Duodenal mucosa (tissue), 2 donors: ENCODE results near the gene PDE2A.

Source experiments
- H3K27ac ChIP-seq: one replicate; pipeline ENCODE4 v1.7.0; 2013; ENCODE audit warnings: low read depth, low read length
- H3K27me3 ChIP-seq, 2 donors: one replicate each; pipeline ENCODE4 v1.7.0; 2013; ENCODE audit warnings: low read length in 2 of 2, control low read depth in 1 of 2; ENCODE audit not compliant: insufficient read depth in 2 of 2, control insufficient read depth in 1 of 2
- H3K36me3 ChIP-seq, 2 donors: one replicate each; pipeline ENCODE4 v1.7.0; 2013; ENCODE audit warnings: low read length in 2 of 2, control low read depth in 1 of 2; ENCODE audit not compliant: insufficient read depth in 2 of 2, control insufficient read depth in 1 of 2
- H3K4me1 ChIP-seq, 2 donors: one replicate each; pipeline ENCODE4 v1.7.0; 2013; ENCODE audit warnings: low read length in 2 of 2, control low read depth in 1 of 2; ENCODE audit not compliant: insufficient read depth in 2 of 2, control insufficient read depth in 1 of 2
- H3K4me3 ChIP-seq, 2 donors: one replicate each; pipeline ENCODE4 v1.7.0; 2013; ENCODE audit warnings: low read length in 2 of 2, low read depth in 1 of 2
- H3K9ac ChIP-seq, 2 donors: one replicate each; pipeline ENCODE4 v1.7.0; 2013; ENCODE audit warnings: low read length in 2 of 2, low read depth in 1 of 2
- H3K9me3 ChIP-seq, 2 donors: one replicate each; pipeline ENCODE4 v1.7.0; 2013; ENCODE audit warnings: low read length in 2 of 2, control low read depth in 1 of 2; ENCODE audit not compliant: control insufficient read depth in 1 of 2

The PDE2A gene

GRCh38 chr11:72662036-72662435 is 12.2 kb downstream of the PDE2A start:
- Histone ChIP-seq H3K4me1 (no peaks in the 10 kb centered on the region), H3K36me3 (no peaks in the 10 kb centered on the region)

GRCh38 chr11:72661486-72661885 is 12.7 kb downstream of the PDE2A start:
- Histone ChIP-seq H3K4me3 (no peak overlapping the region), H3K36me3 (no peaks in the 10 kb centered on the region), H3K9me3 (no peaks in the 10 kb centered on the region), H3K27ac (no peak overlapping the region), H3K27me3 (peaks cover 0 to 7% of the 10 kb centered on the region in 2 donors), H3K4me1 (no peaks in the 10 kb centered on the region), H3K9ac (no peak overlapping the region)

More at GRCh38 chr11:72662036-72662435, 12.2 kb downstream of the PDE2A start:
- no peaks in the 10 kb centered on the region for H3K9me3 ChIP-seq
- peaks cover 0 to 7% of the 10 kb centered on the region in 2 donors for H3K27me3 ChIP-seq
- H3K27ac ChIP-seq, result no peak overlapping the region
- no peak overlapping the region for H3K9ac ChIP-seq
- no peak overlapping the region for H3K4me3 ChIP-seq

- no peak overlapping the region for H3K9ac ChIP-seq
- no peaks in the 10 kb centered on the region for H3K4me1 ChIP-seq
- peaks cover 0 to 7% of the 10 kb centered on the region in 2 donors for H3K27me3 ChIP-seq
- no peaks in the 10 kb centered on the region for H3K36me3 ChIP-seq
- no peak overlapping the region for H3K4me3 ChIP-seq
- H3K27ac ChIP-seq, result no peak overlapping the region
- no peaks in the 10 kb centered on the region for H3K9me3 ChIP-seq
These were observed 15.1 kb downstream of the PDE2A start for GRCh38 chr11:72658989-72659640.

- Histone ChIP-seq H3K4me3 (no peak overlapping the region), H3K4me1 (no peaks in the 10 kb centered on the region), H3K36me3 (no peaks in the 10 kb centered on the region), H3K9ac (no peak overlapping the region), H3K9me3 (no peaks in the 10 kb centered on the region), H3K27ac (no peak overlapping the region), H3K27me3 (peaks cover 0 to 7% of the 10 kb centered on the region in 2 donors)
These were observed 16.7 kb downstream of the PDE2A start for GRCh38 chr11:72657411-72658100.

GRCh38 chr11:72655896-72656464 is 18.2 kb downstream of the PDE2A start:
- H3K27me3 ChIP-seq, result peaks cover 0 to 7% of the 10 kb centered on the region in 2 donors
- no peaks in the 10 kb centered on the region for H3K9me3 ChIP-seq
- H3K4me1 ChIP-seq, result no peaks in the 10 kb centered on the region
- H3K36me3 ChIP-seq, result no peaks in the 10 kb centered on the region
- no peak overlapping the region for H3K9ac ChIP-seq
- no peak overlapping the region for H3K4me3 ChIP-seq
- H3K27ac ChIP-seq, result no peak overlapping the region

GRCh38 chr11:72655014-72655413 is 19.2 kb downstream of the PDE2A start:
- H3K27ac ChIP-seq, result no peak overlapping the region
- no peak overlapping the region for H3K4me3 ChIP-seq
- no peaks in the 10 kb centered on the region for H3K36me3 ChIP-seq
- no peaks in the 10 kb centered on the region for H3K9me3 ChIP-seq
- H3K27me3 ChIP-seq, result peaks cover 0 to 3% of the 10 kb centered on the region in 2 donors
- H3K9ac ChIP-seq, result no peak overlapping the region
- no peaks in the 10 kb centered on the region for H3K4me1 ChIP-seq

- H3K9me3 ChIP-seq, result no peaks in the 10 kb centered on the region
- H3K9ac ChIP-seq, result no peak overlapping the region
- H3K4me3 ChIP-seq, result no peak overlapping the region
- H3K36me3 ChIP-seq, result no peaks in the 10 kb centered on the region
- H3K27me3 ChIP-seq, result no peaks in the 10 kb centered on the region
- H3K4me1 ChIP-seq, result no peaks in the 10 kb centered on the region
- no peak overlapping the region for H3K27ac ChIP-seq
These were observed 20.6 kb downstream of the PDE2A start for GRCh38 chr11:72653649-72654048.

GRCh38 chr11:72652873-72653630 is 21.2 kb downstream of the PDE2A start:
- Histone ChIP-seq H3K9ac (no peak overlapping the region), H3K27ac (no peak overlapping the region), H3K36me3 (no peaks in the 10 kb centered on the region), H3K9me3 (no peaks in the 10 kb centered on the region), H3K4me1 (no peaks in the 10 kb centered on the region), H3K4me3 (no peak overlapping the region), H3K27me3 (no peaks in the 10 kb centered on the region)

- Histone ChIP-seq H3K9me3 (no peaks in the 10 kb centered on the region), H3K27me3 (no peaks in the 10 kb centered on the region), H3K4me3 (no peak overlapping the region), H3K4me1 (no peaks in the 10 kb centered on the region), H3K27ac (no peak overlapping the region), H3K36me3 (no peaks in the 10 kb centered on the region), H3K9ac (no peak overlapping the region)
These were observed 22.1 kb downstream of the PDE2A start for GRCh38 chr11:72652133-72652532.
